Fibroblast of mammary gland (primary cell): ENCODE results near the gene RAB29.
A peak's percentile ranks its signal among the peaks of the same experiment; 100 is the strongest.

Experiments
- DNase-seq: peaks from one replicate; pipeline ENCODE4 v3.0.0-alpha.2; 2010; ENCODE audit warnings: low read depth
- H3K4me3 ChIP-seq: 2 replicates; pipeline ENCODE4 v1.5.1; 2011; ENCODE audit warnings: low read depth, mild to moderate bottlenecking, low read length, moderate library complexity; ENCODE audit not compliant: control insufficient read depth
- CTCF ChIP-seq: conservative IDR thresholded peaks from 2 replicates; pipeline ENCODE4 v1.5.1; 2011; ENCODE audit warnings: low read depth, low read length, inconsistent platforms; ENCODE audit not compliant: control insufficient read depth, insufficient read depth

Gene RAB29

GRCh38 chr1:205746757-205747412 is 28.4 kb downstream of the RAB29 start:
- DNase-seq: no peak
- TF ChIP-seq CTCF: no peak
- peak overlapping the region; percentile 81 for H3K4me3 ChIP-seq

GRCh38 chr1:205744403-205744802 is 30.9 kb downstream of the RAB29 start:
- H3K4me3 ChIP-seq: no peak overlapping the region
- no peak for TF ChIP-seq CTCF
- no peak for DNase-seq

GRCh38 chr1:205743977-205744376 is 31.3 kb downstream of the RAB29 start:
- TF ChIP-seq CTCF: no peak
- no peak for DNase-seq
- no peak overlapping the region for H3K4me3 ChIP-seq

GRCh38 chr1:205741681-205742080 is 33.6 kb downstream of the RAB29 start:
- no peak for TF ChIP-seq CTCF
- no peak for DNase-seq
- no peak overlapping the region for H3K4me3 ChIP-seq

- peak; percentile 16 for TF ChIP-seq CTCF
- H3K4me3 ChIP-seq: no peak overlapping the region
- DNase-seq: peak; percentile 74
Measured at GRCh38 chr1:205739348-205740160, 35.7 kb downstream of the RAB29 start.

- no peak overlapping the region for H3K4me3 ChIP-seq
- TF ChIP-seq CTCF: no peak
- DNase-seq: no peak
Measured at GRCh38 chr1:205735218-205735617, 40.1 kb downstream of the RAB29 start.
